GM21825 (cell line): ENCODE measurements around the gene GTF3C2.
"Not testable (repeated sequence)": the region's sequence is repeated elsewhere in the genome, so short reads cannot be mapped to it uniquely, and the experiment has no call there.

ENCODE experiments used
- ATAC-seq: cut with Tn5 transposase; IDR thresholded peaks from one replicate; pipeline ENCODE4 v1.9.1; 2021; ENCODE audit warnings: mild to moderate bottlenecking, moderate library complexity; ENCODE audit not compliant: unreplicated experiment

Gene GTF3C2

GRCh38 chr2:27303093-27304025 is 53.2 kb downstream of the GTF3C2 start:
- no peak for ATAC-seq

DNA sequence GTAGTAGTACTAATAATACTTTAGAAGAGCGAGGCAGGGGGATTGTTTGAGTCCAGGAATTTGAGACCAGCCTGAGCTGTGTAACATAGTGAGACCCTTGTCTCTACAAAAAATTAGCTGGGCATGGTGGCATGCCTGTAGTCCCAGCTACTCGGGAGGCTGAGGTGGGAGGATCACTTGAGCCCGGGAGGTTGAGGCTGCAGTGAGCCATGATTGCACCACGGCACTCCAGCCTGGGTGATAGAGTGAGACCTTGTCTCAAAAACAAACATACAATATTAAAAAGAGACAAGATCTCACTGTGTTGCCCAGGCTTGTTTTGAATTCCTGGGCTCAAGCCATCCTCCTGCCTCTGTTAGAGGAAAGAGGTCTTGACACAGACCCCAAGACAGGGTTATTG is 56.0 kb downstream of the GTF3C2 start:
- not testable (repeated sequence) for ATAC-seq

DNA sequence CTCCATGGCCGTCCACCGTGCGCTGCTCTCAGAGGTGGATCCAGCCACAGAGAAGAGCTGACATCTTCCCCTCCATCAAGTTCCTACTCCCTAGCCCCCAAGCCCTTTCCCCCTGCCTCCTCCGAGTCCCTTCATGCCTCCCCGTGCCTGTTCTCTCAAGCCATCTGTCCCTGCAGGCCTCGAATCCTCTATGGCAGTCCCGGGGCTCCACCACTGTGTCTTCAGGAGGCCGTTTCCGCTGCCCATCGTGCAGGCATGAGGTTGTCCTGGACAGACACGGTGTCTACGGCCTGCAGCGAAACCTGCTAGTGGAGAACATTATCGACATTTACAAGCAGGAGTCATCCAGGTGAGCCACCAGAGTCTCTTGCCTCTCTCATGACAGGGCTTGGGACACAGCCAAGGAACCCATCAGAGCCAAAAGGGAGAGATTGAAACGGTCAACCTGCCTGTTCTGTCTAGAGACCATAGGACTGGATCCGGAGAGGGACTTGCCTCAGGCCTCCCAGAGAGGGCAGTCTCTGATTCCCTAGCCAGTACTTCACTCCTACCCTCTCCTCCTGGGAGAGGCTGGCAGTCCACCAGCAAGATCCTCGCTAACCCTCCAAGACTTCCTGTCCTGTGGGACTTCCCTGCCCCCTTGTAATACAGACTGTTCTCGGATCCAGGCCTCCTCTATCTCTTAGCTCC is 58.0 kb downstream of the GTF3C2 start:
- ATAC-seq, result no peak

- no peak for ATAC-seq
Measured at GRCh38 chr2:27297195-27297594, 59.4 kb downstream of the GTF3C2 start.

DNA sequence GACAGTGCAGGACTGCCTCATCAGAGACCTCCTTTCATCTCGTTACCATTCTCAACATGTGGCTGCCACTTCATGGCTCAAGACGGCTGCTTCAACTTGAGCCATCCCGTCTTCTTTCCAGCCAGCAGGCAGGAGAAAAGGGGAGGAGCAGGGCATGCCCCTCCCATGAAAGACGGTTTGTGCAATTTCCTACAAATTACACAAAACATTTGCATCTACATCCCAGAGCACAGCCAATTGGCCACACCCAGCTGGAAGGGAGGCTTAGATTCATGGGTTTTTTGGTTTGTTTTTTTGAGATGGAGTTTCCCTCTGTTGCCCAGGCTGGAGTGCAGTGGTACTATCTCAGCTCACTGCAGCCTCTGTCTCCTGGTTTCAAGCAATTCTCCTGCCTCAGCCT is 60.1 kb downstream of the GTF3C2 start:
- ATAC-seq, result no peak

DNA sequence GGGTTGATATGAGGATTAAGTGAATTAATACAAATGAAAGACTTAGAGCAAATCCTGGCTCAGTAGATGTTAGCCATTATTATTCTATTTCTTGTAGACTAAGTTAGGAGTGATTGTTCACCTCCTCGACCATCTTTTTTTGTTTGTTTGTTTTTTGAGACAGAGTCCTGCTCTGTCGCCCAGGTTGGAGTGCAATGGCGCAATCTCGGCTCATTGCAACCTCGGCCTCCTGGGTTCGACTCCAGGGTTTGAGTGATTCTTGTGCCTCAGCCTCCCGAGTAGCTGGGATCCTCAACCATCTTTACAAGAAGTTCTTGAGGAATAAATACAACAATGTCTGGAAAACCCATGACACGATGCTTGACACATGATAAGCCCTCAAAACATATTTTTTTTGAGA is 61.6 kb downstream of the GTF3C2 start:
- ATAC-seq, result no peak

GRCh38 chr2:27291865-27292264 is 64.7 kb downstream of the GTF3C2 start:
- ATAC-seq, result no peak

GRCh38 chr2:27290549-27290948 is 66.0 kb downstream of the GTF3C2 start:
- ATAC-seq, result no peak

DNA sequence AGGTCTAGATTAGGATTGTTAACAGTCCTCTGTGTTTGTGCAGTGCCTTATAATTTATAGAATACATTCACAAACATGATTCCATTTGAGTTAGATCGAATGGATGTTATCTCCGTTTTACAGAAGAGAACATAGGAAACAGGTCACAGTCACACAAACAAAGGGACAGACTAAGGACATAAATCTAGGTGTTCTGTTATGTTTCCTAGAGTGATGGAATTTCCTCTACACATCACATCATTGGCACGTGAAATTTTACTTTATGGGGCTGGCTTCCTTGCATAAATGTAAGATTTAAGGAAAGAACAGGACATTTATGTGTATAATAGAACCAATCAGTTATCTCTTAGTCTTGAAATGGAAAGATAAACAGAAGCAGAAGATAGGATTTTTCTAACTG is 68.0 kb downstream of the GTF3C2 start:
- ATAC-seq, result no peak

DNA sequence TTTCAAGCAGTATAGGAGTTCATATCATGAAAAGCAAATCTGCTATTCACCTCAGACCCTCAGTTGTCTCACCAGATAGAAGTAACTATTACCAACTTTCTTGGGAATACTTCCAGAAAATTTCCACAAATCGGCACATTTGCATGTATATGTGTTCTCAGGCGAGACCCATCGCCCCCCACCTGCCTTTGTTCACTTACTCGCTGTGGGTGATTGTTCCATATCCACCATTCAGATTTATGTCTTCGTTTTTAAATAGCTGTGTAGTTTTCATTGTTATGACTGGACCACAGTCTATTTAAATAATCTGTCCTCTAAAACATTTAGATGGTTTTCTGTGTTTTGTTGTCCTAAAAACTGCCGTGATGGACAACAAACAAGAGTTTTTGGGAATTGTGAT is 71.1 kb downstream of the GTF3C2 start:
- no peak for ATAC-seq

GRCh38 chr2:27284996-27285395 is 71.6 kb downstream of the GTF3C2 start:
- no peak for ATAC-seq

GRCh38 chr2:27282892-27283291 is 73.7 kb downstream of the GTF3C2 start:
- ATAC-seq, result no peak

- ATAC-seq, result no peak
Measured at GRCh38 chr2:27281855-27282559, 74.6 kb downstream of the GTF3C2 start, which contains the start of gene TRIM54. TSS of gene TRIM54 (plus strand) at chr2:27282429. CDS start at chr2:27282732, 303 bp downstream.

- ATAC-seq, result no peak
Measured at GRCh38 chr2:27281442-27281841, 75.1 kb downstream of the GTF3C2 start.

DNA sequence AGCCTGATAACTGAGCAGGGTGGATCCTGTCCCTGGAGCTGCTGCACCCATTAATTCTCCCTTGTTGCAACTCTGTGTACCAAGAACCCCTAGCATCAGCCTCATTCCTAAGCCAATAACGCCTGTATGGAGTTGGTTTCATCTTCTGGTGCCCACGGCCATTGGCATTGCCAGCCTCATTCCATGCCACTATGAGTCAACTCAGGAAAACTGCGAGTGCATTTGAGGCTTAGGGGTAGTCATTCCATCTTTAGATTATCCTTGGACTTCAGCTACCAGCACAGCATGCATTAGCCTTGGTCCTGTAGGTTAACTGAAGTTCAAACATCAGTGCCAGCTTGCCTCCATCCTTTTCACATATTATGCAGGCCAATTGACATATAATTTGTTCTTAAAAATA is 75.7 kb downstream of the GTF3C2 start:
- no peak for ATAC-seq

DNA sequence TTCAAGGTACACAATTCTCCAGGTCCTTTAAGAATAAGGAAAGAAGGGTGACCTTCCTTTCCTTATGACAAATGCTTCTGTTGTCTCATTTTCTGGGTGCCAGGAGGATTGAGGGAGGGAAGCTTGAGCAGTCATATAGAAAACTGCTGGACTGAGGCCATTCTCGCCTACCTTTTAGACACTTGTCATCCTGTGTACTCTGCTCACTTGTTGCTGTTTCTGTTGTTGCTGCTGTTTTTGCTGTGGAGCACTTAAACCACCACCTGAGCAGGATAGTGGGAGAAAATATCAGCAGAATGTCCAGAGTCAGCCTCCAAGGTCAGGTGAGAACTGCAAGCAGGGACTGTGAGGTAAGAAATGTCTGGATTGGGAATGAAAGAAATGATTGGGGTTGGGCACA is 78.6 kb downstream of the GTF3C2 start:
- ATAC-seq, result no peak
